GM12878 (cell line): ENCODE results near the gene SPATA46.

Experiments used
- TF ChIP-seq, protein P1 (sequence below), 3 experiments: IDR thresholded peaks in 2 of 3; conservative IDR thresholded peaks in 1 of 3; 2 replicates each; pipeline ENCODE4 v1.5.1; 2011; ENCODE audit warnings: low read depth in 3 of 3, low read length in 3 of 3, mild to moderate bottlenecking in 3 of 3, control low read depth in 2 of 3, moderate library complexity in 2 of 3, inconsistent platforms in 1 of 3, mixed read lengths in 1 of 3; ENCODE audit not compliant: control insufficient read depth in 2 of 3, insufficient read depth in 1 of 3; ENCODE audit errors: extremely low read depth in 1 of 3
- TF ChIP-seq, protein P2 (sequence below): fragments of 150-350 bp; IDR thresholded peaks from 2 replicates; pipeline ENCODE4 v1.6.1; 2014; ENCODE audit warnings: mild to moderate bottlenecking, low read depth, low read length

DNA sequence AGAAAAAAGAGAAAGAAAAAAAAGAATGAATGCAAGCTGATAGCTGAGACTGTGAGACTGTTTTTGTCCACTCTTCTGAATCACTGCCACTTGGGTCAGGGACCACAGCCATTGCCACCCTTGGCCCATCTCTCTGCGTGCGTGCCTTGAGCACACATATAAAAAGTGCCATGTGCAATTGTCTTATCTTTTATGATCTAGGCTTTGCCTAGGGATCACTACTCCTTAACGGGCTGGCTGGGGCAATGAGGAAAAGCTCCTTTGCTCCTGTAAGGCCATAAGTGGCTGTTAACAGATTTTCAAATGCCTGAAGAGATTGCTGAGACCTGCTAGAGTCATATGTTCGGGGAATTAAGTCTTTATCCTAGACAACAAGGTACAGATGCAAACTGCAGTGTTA, 8.2 kb downstream of the SPATA46 start:
- TF ChIP-seq, protein P1, sequence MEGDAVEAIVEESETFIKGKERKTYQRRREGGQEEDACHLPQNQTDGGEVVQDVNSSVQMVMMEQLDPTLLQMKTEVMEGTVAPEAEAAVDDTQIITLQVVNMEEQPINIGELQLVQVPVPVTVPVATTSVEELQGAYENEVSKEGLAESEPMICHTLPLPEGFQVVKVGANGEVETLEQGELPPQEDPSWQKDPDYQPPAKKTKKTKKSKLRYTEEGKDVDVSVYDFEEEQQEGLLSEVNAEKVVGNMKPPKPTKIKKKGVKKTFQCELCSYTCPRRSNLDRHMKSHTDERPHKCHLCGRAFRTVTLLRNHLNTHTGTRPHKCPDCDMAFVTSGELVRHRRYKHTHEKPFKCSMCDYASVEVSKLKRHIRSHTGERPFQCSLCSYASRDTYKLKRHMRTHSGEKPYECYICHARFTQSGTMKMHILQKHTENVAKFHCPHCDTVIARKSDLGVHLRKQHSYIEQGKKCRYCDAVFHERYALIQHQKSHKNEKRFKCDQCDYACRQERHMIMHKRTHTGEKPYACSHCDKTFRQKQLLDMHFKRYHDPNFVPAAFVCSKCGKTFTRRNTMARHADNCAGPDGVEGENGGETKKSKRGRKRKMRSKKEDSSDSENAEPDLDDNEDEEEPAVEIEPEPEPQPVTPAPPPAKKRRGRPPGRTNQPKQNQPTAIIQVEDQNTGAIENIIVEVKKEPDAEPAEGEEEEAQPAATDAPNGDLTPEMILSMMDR (IDR thresholded peaks at IDR 0.05 in 2 of 3, conservative IDR thresholded peaks at IDR 0.05 in 1 of 3; ENCODE audit: control insufficient read depth in 2 of 3, extremely low read depth in 1 of 3, insufficient read depth in 1 of 3, low read depth in 3 of 3, low read length in 3 of 3), result no peak
- TF ChIP-seq, protein P2, sequence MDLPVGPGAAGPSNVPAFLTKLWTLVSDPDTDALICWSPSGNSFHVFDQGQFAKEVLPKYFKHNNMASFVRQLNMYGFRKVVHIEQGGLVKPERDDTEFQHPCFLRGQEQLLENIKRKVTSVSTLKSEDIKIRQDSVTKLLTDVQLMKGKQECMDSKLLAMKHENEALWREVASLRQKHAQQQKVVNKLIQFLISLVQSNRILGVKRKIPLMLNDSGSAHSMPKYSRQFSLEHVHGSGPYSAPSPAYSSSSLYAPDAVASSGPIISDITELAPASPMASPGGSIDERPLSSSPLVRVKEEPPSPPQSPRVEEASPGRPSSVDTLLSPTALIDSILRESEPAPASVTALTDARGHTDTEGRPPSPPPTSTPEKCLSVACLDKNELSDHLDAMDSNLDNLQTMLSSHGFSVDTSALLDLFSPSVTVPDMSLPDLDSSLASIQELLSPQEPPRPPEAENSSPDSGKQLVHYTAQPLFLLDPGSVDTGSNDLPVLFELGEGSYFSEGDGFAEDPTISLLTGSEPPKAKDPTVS, result no peak
